NB4 (cell line): ENCODE results near the gene TM4SF18.

Source experiments
- DNase-seq: peaks from one replicate; pipeline ENCODE4 v3.0.0; 2010; ENCODE audit warnings: low read depth
- H3K4me3 ChIP-seq: one replicate; pipeline ENCODE4 v1.5.1; 2011; ENCODE audit warnings: mild to moderate bottlenecking, low read depth, low read length, moderate library complexity
- MYC ChIP-seq: IDR thresholded peaks from 2 replicates; pipeline ENCODE4 v1.6.1; 2011; ENCODE audit warnings: low read depth, low read length
- POLR2A ChIP-seq: IDR thresholded peaks from 2 replicates; pipeline ENCODE4 v1.6.1; 2011; ENCODE audit warnings: mild to moderate bottlenecking; ENCODE audit not compliant: insufficient read length; ENCODE audit errors: extremely low read depth
- TF ChIP-seq, protein P1 (sequence below): IDR thresholded peaks from one replicate; pipeline ENCODE4 v1.5.1; 2012; ENCODE audit warnings: low read depth, low read length
- TF ChIP-seq, protein P2 (sequence below): IDR thresholded peaks from 2 replicates; pipeline ENCODE4 v1.6.1; 2011; ENCODE audit warnings: low read depth, low read length

The TM4SF18 gene

DNA sequence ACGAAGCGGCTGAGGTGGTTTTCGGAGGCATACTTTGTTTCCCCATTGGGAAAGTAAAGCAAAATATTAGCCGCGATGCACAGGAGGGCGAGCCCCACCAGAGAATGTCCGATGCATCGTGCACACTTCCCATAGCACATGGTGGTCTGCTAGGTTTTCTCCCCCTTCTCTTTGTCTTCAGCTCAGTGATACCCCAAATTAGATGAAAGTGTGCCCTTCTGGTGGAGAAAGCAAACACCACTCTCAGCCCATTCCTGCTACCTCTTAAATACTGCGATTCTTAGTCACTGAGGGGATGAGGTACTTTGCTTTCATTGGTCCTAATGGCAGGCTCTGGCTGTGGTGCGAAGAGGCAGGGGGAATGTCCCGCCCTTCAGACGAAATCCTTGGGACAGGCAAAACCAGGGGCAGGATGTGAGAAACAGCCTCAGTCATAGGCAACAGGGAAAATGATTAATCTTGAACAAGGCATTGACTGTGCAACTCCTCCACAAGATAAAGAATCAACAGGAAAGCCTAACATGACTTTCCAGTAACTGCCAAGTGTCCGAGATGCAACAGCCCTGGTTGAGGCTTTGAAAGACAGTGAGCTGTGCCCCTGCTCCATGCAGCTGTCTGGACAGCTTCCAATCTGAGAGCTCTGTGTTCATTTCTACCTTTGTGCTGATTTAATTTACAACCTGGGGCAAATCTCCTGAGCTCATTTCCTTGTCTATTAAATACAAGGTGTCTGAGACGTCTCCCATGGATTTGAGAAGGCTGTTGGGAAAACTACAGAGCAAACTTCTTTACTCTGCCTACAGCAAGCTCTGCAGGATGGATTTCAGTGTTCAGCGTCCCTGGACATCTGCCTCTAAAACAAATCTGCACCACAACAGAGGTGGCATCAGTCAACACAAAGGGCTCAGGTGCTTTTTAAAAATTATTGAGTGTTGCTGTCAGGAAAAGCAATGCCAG, 44.2 kb upstream of the TM4SF18 start, which contains the start of gene TM4SF1:
Gene TM4SF1, minus strand, starts transcription at position 242 of the 957 bp plus-strand sequence. Its CDS starts 102 bp downstream, at position 140.
- H3K4me3 ChIP-seq: no peak within 1 kb of the TSS
- DNase-seq: no peak
- no peak for TF ChIP-seq MYC
- TF ChIP-seq POLR2A: no peak
- TF ChIP-seq, protein P1, sequence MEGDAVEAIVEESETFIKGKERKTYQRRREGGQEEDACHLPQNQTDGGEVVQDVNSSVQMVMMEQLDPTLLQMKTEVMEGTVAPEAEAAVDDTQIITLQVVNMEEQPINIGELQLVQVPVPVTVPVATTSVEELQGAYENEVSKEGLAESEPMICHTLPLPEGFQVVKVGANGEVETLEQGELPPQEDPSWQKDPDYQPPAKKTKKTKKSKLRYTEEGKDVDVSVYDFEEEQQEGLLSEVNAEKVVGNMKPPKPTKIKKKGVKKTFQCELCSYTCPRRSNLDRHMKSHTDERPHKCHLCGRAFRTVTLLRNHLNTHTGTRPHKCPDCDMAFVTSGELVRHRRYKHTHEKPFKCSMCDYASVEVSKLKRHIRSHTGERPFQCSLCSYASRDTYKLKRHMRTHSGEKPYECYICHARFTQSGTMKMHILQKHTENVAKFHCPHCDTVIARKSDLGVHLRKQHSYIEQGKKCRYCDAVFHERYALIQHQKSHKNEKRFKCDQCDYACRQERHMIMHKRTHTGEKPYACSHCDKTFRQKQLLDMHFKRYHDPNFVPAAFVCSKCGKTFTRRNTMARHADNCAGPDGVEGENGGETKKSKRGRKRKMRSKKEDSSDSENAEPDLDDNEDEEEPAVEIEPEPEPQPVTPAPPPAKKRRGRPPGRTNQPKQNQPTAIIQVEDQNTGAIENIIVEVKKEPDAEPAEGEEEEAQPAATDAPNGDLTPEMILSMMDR: no peak
- TF ChIP-seq, protein P2, sequence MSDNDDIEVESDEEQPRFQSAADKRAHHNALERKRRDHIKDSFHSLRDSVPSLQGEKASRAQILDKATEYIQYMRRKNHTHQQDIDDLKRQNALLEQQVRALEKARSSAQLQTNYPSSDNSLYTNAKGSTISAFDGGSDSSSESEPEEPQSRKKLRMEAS: no peak

DNA sequence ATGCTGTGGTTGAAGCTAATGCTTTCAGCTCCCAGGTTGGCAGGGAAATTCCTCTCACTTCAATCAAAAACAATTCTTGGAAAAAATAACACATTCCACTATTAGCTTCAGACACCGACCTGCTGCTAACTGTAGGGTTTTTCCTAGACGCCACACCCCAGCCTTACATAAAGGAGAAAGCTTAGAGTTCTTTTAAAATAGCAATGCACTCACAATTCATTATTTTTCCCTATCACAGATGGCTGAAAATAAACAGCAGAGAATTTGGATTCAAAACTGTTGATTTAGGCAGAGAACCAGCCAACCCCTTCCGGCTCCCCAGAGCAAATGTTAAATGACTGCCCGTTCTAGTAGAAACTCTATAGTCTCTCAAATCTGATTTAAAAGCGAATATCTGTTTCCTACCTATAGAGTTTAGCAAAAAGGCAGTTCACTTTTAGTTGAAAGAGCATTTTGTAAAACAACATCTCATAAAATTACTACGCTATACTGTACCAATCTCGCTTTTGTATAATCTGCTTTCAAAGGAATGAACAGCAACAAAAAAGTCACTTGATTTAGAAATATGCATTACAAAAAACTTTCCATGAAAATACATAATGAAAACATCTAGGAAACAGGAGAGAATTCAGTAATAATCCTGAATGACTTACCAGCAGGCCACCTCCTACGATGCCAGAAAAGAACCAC, 43.4 kb upstream of the TM4SF18 start:
- no peak overlapping the region for H3K4me3 ChIP-seq
- DNase-seq: no peak
- TF ChIP-seq MYC: no peak
- TF ChIP-seq, protein P2: no peak
- TF ChIP-seq, protein P1: no peak
- TF ChIP-seq POLR2A: no peak

DNA sequence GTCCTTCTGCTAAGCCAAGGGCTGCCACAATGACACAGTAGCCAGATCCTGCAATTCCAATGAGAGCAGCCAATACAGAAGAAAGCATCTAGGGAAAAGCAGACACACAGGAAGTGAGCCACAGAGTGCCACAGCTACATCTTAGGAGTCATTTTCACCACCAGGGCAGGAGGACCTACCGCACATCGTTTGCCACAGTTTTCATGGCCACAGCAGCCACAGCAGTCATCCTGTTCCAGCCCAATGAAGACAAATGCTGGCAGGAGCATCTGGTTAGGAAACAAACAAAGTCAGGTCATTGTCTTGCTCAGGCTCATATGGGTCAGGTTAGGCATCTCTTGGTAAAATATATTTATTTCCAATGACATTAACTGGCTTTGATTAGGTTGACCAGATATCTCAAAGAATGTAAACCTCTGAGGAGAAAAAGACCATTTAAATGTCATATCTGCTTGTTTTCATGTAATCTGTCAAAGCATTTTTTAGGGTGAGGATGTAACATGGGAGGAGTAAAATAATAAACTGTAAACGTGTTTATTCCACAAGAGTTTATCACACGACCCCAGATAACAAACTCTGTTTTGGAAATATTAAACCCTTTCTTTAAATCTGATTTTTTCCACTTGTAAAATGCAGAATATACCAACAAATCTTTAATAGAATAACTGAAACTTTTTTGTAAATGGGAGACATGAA, 42.2 kb upstream of the TM4SF18 start:
- DNase-seq: no peak
- H3K4me3 ChIP-seq: no peak overlapping the region
- TF ChIP-seq MYC: no peak
- TF ChIP-seq, protein P2: no peak
- TF ChIP-seq, protein P1: no peak
- TF ChIP-seq POLR2A: no peak

DNA sequence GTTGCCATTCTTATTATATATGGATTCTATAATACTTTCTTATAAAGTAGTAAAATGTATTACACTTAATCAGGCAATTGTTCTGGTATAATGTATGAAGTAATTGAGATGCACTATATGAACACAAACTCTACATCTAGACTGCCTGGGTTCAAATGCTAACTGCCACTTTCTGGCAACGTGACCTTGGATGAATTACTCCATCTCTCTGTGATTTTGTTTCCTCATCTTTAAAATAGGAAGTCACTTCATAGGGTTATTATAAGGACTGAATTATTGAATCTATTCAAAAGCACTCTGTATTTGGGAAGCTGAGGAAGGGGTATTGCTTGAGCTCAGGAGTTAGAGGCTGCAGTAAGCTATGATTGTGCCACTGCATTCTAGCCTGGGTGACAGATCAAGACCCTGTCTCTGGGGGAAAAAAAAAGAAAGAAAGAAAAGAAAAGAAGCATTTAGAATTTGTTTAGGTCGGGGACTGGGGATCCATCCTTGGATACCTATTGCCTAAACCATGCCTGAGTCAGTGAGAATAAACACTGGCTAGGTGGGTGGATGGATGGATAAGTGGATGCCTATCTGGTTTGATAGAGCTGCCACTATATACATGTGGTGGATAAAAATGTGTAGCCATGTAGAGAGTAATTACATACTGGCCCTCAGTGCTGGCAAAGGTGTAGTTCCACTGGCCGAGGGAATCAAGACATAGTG, 41.5 kb upstream of the TM4SF18 start:
- DNase-seq: no peak
- TF ChIP-seq MYC (no peak), POLR2A (no peak)
- TF ChIP-seq, protein P1: no peak
- TF ChIP-seq, protein P2: no peak
- H3K4me3 ChIP-seq: no peak overlapping the region

DNA sequence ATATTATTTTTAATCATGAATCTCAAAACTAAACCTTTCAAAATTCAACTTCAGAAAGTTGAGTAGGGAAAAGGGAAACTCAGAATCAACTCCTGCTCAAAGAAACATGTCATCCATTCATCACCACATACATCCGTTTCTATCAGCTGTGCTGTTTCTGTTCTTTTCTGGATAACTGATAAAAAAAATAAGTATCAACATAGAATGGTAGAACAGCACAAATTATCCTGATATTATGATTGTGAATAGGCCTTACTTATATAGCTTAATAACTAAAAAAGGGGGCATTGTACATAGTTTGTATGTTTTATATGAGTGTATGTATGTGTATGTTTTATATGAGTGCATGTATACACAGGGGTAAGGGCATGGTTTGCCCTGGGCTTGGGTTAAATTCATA, 41.0 kb upstream of the TM4SF18 start:
- TF ChIP-seq POLR2A: no peak
- DNase-seq: no peak
- H3K4me3 ChIP-seq: no peak overlapping the region
